WERI-Rb-1 (cell line): ENCODE data around the gene CCNG1.
A peak's percentile ranks its signal among the peaks of the same experiment; 100 is the strongest.
"Not testable (repeated sequence)": the region's sequence is repeated elsewhere in the genome, so short reads cannot be mapped to it uniquely, and the experiment has no call there.

ENCODE experiments used
- DNase-seq: peaks from one replicate; pipeline ENCODE4 v3.0.0-alpha.2; 2020
- H3K27ac ChIP-seq: fragments of 250-450 bp; sonication (Bioruptor Pico); 2 replicates; pipeline ENCODE4 v1.5.1; 2020; ENCODE audit warnings: mild to moderate bottlenecking, moderate library complexity
- H3K27me3 ChIP-seq: fragments of 250-450 bp; sonication (Bioruptor Pico); 2 replicates; pipeline ENCODE4 v1.5.1; 2021; ENCODE audit warnings: mild to moderate bottlenecking, low read depth, moderate library complexity; ENCODE audit not compliant: insufficient read depth, severe bottlenecking
- H3K36me3 ChIP-seq: fragments of 250-450 bp; sonication (Bioruptor Pico); 2 replicates; pipeline ENCODE4 v1.5.1; 2020; ENCODE audit warnings: mild to moderate bottlenecking, moderate library complexity
- H3K4me3 ChIP-seq: 2 replicates; pipeline ENCODE4 v1.5.1; 2011; ENCODE audit warnings: low read depth, mild to moderate bottlenecking, control low read depth, low read length
- H3K9me3 ChIP-seq: fragments of 250-450 bp; sonication (Bioruptor Pico); 2 replicates; pipeline ENCODE4 v1.5.1; 2021; ENCODE audit warnings: mild to moderate bottlenecking, moderate library complexity; ENCODE audit not compliant: severe bottlenecking
- CTCF ChIP-seq: IDR thresholded peaks from 2 replicates; pipeline ENCODE4 v1.5.1; 2011; ENCODE audit warnings: low read depth, mild to moderate bottlenecking, control low read depth, inconsistent platforms, low read length

The CCNG1 gene

GRCh38 chr5:163437309-163438182, at the start of gene CCNG1:
Gene CCNG1 (plus strand): TSS chr5:163437595. CDS start chr5:163439257, 1,662 bp downstream.
- peak; percentile 96 for DNase-seq
- Histone ChIP-seq H3K36me3 (peaks cover 34% of the 10 kb centered on the region), H3K27ac (peak within 1 kb of the TSS; percentile 93), H3K9me3 (no peaks in the 10 kb centered on the region), H3K27me3 (no peaks in the 10 kb centered on the region), H3K4me3 (peak within 1 kb of the TSS; percentile 99)
- TF ChIP-seq CTCF: no peak

GRCh38 chr5:163395792-163396191, 41.6 kb upstream of the CCNG1 start:
- Histone ChIP-seq H3K27me3 (peaks cover 42% of the 10 kb centered on the region), H3K27ac (no peak overlapping the region), H3K9me3 (no peaks in the 10 kb centered on the region), H3K36me3 (no peaks in the 10 kb centered on the region), H3K4me3 (no peak overlapping the region)
- DNase-seq: no peak
- TF ChIP-seq CTCF: no peak

- H3K36me3 ChIP-seq, DNase-seq, H3K27ac ChIP-seq, H3K4me3 ChIP-seq, H3K9me3 ChIP-seq: not testable (repeated sequence)
- H3K27me3 ChIP-seq: peaks cover 47% of the 10 kb centered on the region
Observed at GRCh38 chr5:163396818-163397340, 40.5 kb upstream of the CCNG1 start.

GRCh38 chr5:163397354-163397753, 40.0 kb upstream of the CCNG1 start:
- H3K4me3 ChIP-seq: no peak overlapping the region
- H3K27me3 ChIP-seq: peaks cover 49% of the 10 kb centered on the region
- no peaks in the 10 kb centered on the region for H3K9me3 ChIP-seq
- H3K36me3 ChIP-seq: no peaks in the 10 kb centered on the region
- no peak for TF ChIP-seq CTCF
- no peak for DNase-seq
- H3K27ac ChIP-seq: no peak overlapping the region

GRCh38 chr5:163399923-163400322, 37.5 kb upstream of the CCNG1 start:
- Histone ChIP-seq H3K27me3 (peaks cover 60% of the 10 kb centered on the region), H3K36me3 (no peaks in the 10 kb centered on the region), H3K9me3 (no peaks in the 10 kb centered on the region), H3K27ac (no peak overlapping the region), H3K4me3 (no peak overlapping the region)
- TF ChIP-seq CTCF: no peak
- no peak for DNase-seq

DNA sequence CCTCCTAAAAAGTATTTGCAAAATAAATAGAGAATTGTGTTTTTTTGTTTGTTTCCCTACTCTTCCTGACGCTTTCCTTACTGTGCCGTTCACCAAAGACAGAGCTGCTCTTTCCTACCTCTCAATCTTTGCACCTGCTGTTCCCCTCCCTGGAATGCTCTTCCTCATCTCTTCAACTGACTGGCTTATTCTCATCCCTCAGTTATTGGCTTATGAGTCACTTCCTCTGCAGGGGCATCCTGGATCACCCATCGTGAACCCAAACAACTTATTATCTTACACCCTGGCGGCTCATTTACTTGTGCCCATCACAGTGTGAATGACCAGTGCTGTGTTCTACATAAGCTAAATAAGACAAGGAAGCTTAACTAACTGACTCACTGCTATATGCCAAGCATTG, 36.1 kb upstream of the CCNG1 start:
- Histone ChIP-seq H3K9me3 (no peaks in the 10 kb centered on the region), H3K36me3 (no peaks in the 10 kb centered on the region), H3K27ac (no peak overlapping the region), H3K27me3 (peaks cover 54% of the 10 kb centered on the region), H3K4me3 (no peak overlapping the region)
- no peak for DNase-seq
- TF ChIP-seq CTCF: no peak
